Activated CD4-positive, alpha-beta T cell treated with anti-CD3 and anti-CD28 coated beads, Interleukin-2, amount 50 U/mL, for 1 hour (primary cell): ENCODE results near the gene CD79A.

ENCODE experiments used
- DNase-seq: peaks from one replicate; pipeline ENCODE4 v3.0.0-alpha.2; 2020

The CD79A gene

GRCh38 chr19:41921577-41922576 lies 44.8 kb downstream of the CD79A start:
- DNase-seq = no peak

- DNase-seq = no peak
Observed at GRCh38 chr19:41922585-41922984, 45.5 kb downstream of the CD79A start.

GRCh38 chr19:41923045-41923788 lies 46.1 kb downstream of the CD79A start:
- DNase-seq = no peak

GRCh38 chr19:41924151-41925145 lies 47.4 kb downstream of the CD79A start:
- no peak for DNase-seq

GRCh38 chr19:41925208-41926003 lies 48.3 kb downstream of the CD79A start:
- no peak for DNase-seq

GRCh38 chr19:41926028-41926762 lies 49.1 kb downstream of the CD79A start:
- no peak for DNase-seq

GRCh38 chr19:41926763-41927496 lies 49.9 kb downstream of the CD79A start:
- DNase-seq = no peak

GRCh38 chr19:41927497-41928192 lies 50.6 kb downstream of the CD79A start:
- no peak for DNase-seq

- no peak for DNase-seq
Observed at GRCh38 chr19:41928221-41928683, 51.2 kb downstream of the CD79A start, which contains the start of gene ERFL. ERFL (minus strand) TSS chr19:41928449; CDS start chr19:41912919, 15,530 bp downstream.

GRCh38 chr19:41928754-41929535 lies 51.9 kb downstream of the CD79A start:
- DNase-seq = no peak

GRCh38 chr19:41929536-41930071 lies 52.5 kb downstream of the CD79A start:
- no peak for DNase-seq

GRCh38 chr19:41930322-41930722 lies 53.2 kb downstream of the CD79A start:
- DNase-seq = no peak
